ENCODE data around the gene MYO1A. TPM values are rescaled to one million over a fixed set of nuclear protein-coding genes. Genes with fewer than 3 reads are reported as not detected.

MYO1A gene
- total RNA-seq, 2 experiments from 2014 or later = 0.61 to 0.97 TPM

Other genes starting within 250 kb of the MYO1A start
- not detected for gene SDR9C7, start 115.7 kb downstream of the MYO1A start, total RNA-seq
- under 1 TPM; 0.26 to 0.46 TPM for gene RDH16, start 92.5 kb downstream of the MYO1A start, total RNA-seq
- gene ZBTB39, start 43.6 kb downstream of the MYO1A start, total RNA-seq = 1 to 10 TPM; 5.5 to 5.7 TPM
- gene TAC3, start 33.6 kb downstream of the MYO1A start, total RNA-seq = not detected
- gene NEMP1, start 28.7 kb upstream of the MYO1A start, total RNA-seq = 10 to 100 TPM; 70.6 to 73.5 TPM
- gene NAB2, start 39.0 kb upstream of the MYO1A start, total RNA-seq = 10 to 100 TPM; 39.6 to 41.6 TPM
- gene STAT6, start 61.2 kb upstream of the MYO1A start, total RNA-seq = 100 to 1,000 TPM; 209 to 218 TPM
- 1 to 10 TPM; 1.4 TPM for gene LRP1, start 78.4 kb upstream of the MYO1A start, total RNA-seq
- not detected for gene LRP1-AS, start 97.5 kb upstream of the MYO1A start, total RNA-seq
- gene NXPH4, start 166.7 kb upstream of the MYO1A start, total RNA-seq = under 1 TPM; 0.24 to 0.46 TPM
- 100 to 1,000 TPM; 401 to 404 TPM for gene SHMT2, start 179.6 kb upstream of the MYO1A start, total RNA-seq
- 1 to 10 TPM; 1.9 to 2.0 TPM for gene STAC3, start 201.1 kb upstream of the MYO1A start, total RNA-seq